Neural progenitor cell (in vitro differentiated cells): ENCODE results near the gene KLHL41.

Experiments
- CTCF ChIP-seq: fragments of 200-600 bp; sonication (generic); IDR thresholded peaks from 2 replicates; pipeline ENCODE4 v1.5.1; 2017; ENCODE audit warnings: antibody characterized with exemption, mild to moderate bottlenecking
- EZH2 ChIP-seq: fragments of 200-600 bp; sonication (generic); IDR thresholded peaks from 2 replicates; pipeline ENCODE4 v1.6.1; 2017; ENCODE audit warnings: antibody characterized with exemption, mild to moderate bottlenecking, moderate library complexity
- EZH2phosphoT487 ChIP-seq: fragments of 200-600 bp; sonication (generic); IDR thresholded peaks from 2 replicates; pipeline ENCODE4 v1.6.1; 2017; ENCODE audit warnings: antibody characterized with exemption

- no peak for TF ChIP-seq CTCF
- TF ChIP-seq EZH2, result no peak
- TF ChIP-seq EZH2phosphoT487, result no peak
These were observed 62.1 kb downstream of the KLHL41 start for GRCh38 chr2:169571571-169571970.
